HL-60 (cell line): ENCODE results near the gene LRP1B.

ENCODE experiments used
- GABPA ChIP-seq: IDR thresholded peaks from 2 replicates; pipeline ENCODE4 v1.6.1; 2012; ENCODE audit warnings: low read depth
- POLR2AphosphoS5 ChIP-seq: IDR thresholded peaks from 2 replicates; pipeline ENCODE4 v1.6.1; 2012; ENCODE audit warnings: low read depth
- SPI1 ChIP-seq: IDR thresholded peaks from 2 replicates; pipeline ENCODE4 v1.6.1; 2012; ENCODE audit warnings: low read depth, mild to moderate bottlenecking, borderline replicate concordance
- TF ChIP-seq, protein P1 (sequence below): IDR thresholded peaks from one replicate; pipeline ENCODE4 v1.5.1; 2011; ENCODE audit warnings: low read length, control low read depth, inconsistent platforms; ENCODE audit not compliant: insufficient read depth

- TF ChIP-seq, protein P1, sequence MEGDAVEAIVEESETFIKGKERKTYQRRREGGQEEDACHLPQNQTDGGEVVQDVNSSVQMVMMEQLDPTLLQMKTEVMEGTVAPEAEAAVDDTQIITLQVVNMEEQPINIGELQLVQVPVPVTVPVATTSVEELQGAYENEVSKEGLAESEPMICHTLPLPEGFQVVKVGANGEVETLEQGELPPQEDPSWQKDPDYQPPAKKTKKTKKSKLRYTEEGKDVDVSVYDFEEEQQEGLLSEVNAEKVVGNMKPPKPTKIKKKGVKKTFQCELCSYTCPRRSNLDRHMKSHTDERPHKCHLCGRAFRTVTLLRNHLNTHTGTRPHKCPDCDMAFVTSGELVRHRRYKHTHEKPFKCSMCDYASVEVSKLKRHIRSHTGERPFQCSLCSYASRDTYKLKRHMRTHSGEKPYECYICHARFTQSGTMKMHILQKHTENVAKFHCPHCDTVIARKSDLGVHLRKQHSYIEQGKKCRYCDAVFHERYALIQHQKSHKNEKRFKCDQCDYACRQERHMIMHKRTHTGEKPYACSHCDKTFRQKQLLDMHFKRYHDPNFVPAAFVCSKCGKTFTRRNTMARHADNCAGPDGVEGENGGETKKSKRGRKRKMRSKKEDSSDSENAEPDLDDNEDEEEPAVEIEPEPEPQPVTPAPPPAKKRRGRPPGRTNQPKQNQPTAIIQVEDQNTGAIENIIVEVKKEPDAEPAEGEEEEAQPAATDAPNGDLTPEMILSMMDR = no peak
- TF ChIP-seq POLR2AphosphoS5 (no peak), SPI1 (no peak), GABPA (no peak)
These were observed 750.5 kb downstream of the LRP1B start for GRCh38 chr2:141380008-141380979.
